H1 (cell line): ENCODE results near the gene PDP2.

Source experiments
- ATF2 ChIP-seq: IDR thresholded peaks from 2 replicates; pipeline ENCODE4 v1.6.1; 2012; ENCODE audit warnings: low read length, inconsistent platforms
- CHD2 ChIP-seq: IDR thresholded peaks from 2 replicates; pipeline ENCODE4 v1.6.1; 2012; ENCODE audit warnings: low read length, improper control_type of control experiment
- CTCF ChIP-seq, 3 experiments: IDR thresholded peaks; 1 replicate in 2 of 3; 2 replicates in 1 of 3; pipeline versions ENCODE4 v1.5.1 to v1.6.1; 2011; ENCODE audit warnings: low read length in 3 of 3, mild to moderate bottlenecking in 3 of 3, inconsistent platforms in 2 of 3, low read depth in 1 of 3, moderate library complexity in 1 of 3; ENCODE audit not compliant: insufficient read depth in 1 of 3; ENCODE audit errors: control extremely low read depth in 1 of 3
- EZH2 ChIP-seq: fragments of 200-600 bp; sonication (generic); IDR thresholded peaks from 2 replicates; pipeline ENCODE4 v1.7.1; 2012; ENCODE audit warnings: low read depth, mild to moderate bottlenecking, moderate library complexity, low read length, inconsistent platforms; ENCODE audit not compliant: severe bottlenecking
- GTF2F1 ChIP-seq: IDR thresholded peaks from 2 replicates; pipeline ENCODE4 v1.6.1; 2012; ENCODE audit warnings: low read depth, low read length, improper control_type of control experiment, borderline replicate concordance
- JUND ChIP-seq: IDR thresholded peaks from 2 replicates; pipeline ENCODE4 v1.6.1; 2011; ENCODE audit warnings: mild to moderate bottlenecking, improper control_type of control experiment, low read length
- PHF8 ChIP-seq: fragments of 200-600 bp; sonication (generic); conservative IDR thresholded peaks from 2 replicates; pipeline ENCODE4 v1.7.1; 2012; ENCODE audit warnings: low read depth, mild to moderate bottlenecking, inconsistent platforms, low read length, moderate library complexity
- POLR2A ChIP-seq, 2 experiments: IDR thresholded peaks; 1 replicate in 1 of 2; 2 replicates in 1 of 2; pipeline ENCODE4 v1.6.1; 2011; ENCODE audit warnings: low read depth in 2 of 2, low read length in 2 of 2, mild to moderate bottlenecking in 2 of 2; ENCODE audit errors: control extremely low read depth in 1 of 2
- RAD21 ChIP-seq, 2 experiments: IDR thresholded peaks in 1 of 2; conservative IDR thresholded peaks in 1 of 2; 2 replicates each; pipeline ENCODE4 v1.6.1; 2011; ENCODE audit warnings: low read depth in 2 of 2, low read length in 2 of 2, improper control_type of control experiment in 1 of 2, inconsistent platforms in 1 of 2, mild to moderate bottlenecking in 1 of 2, moderate library complexity in 1 of 2
- SUZ12 ChIP-seq: fragments of 200-600 bp; sonication (generic); IDR thresholded peaks from 2 replicates; pipeline ENCODE4 v1.6.1; 2012; ENCODE audit warnings: mild to moderate bottlenecking, inconsistent platforms, low read length, moderate library complexity, mixed read lengths
- TBP ChIP-seq: IDR thresholded peaks from 2 replicates; pipeline ENCODE4 v1.6.1; 2011; ENCODE audit warnings: low read depth, low read length, improper control_type of control experiment
- USF2 ChIP-seq: IDR thresholded peaks from 2 replicates; pipeline ENCODE4 v1.6.1; 2011; ENCODE audit warnings: low read length, improper control_type of control experiment
- YY1 ChIP-seq: IDR thresholded peaks from 2 replicates; pipeline ENCODE4 v1.6.1; 2011; ENCODE audit warnings: low read depth, mild to moderate bottlenecking, low read length

GRCh38 chr16:66894055-66894454 lies 13.7 kb downstream of the PDP2 start:
- no peak for TF ChIP-seq USF2
- no peak for TF ChIP-seq CHD2
- no peak for TF ChIP-seq RAD21 (IDR thresholded peaks at IDR 0.05 in 1 of 2, conservative IDR thresholded peaks at IDR 0.05 in 1 of 2; ENCODE audit: low read depth in 2 of 2, low read length in 2 of 2)
- TF ChIP-seq ATF2 = no peak
- no peak for TF ChIP-seq JUND
- TF ChIP-seq EZH2 = no peak
- no peak for TF ChIP-seq GTF2F1
- no peak for TF ChIP-seq PHF8
- TF ChIP-seq TBP = no peak
- TF ChIP-seq SUZ12 = no peak
- no peak for TF ChIP-seq CTCF (IDR thresholded peaks at IDR 0.05; ENCODE audit: control extremely low read depth in 1 of 3, insufficient read depth in 1 of 3, low read depth in 1 of 3, low read length in 3 of 3)
- TF ChIP-seq YY1 = no peak
- TF ChIP-seq POLR2A (IDR thresholded peaks at IDR 0.05; ENCODE audit: control extremely low read depth in 1 of 2, low read depth in 2 of 2, low read length in 2 of 2) = no peak
